ENCODE data around the gene PIAS4. TPM values are rescaled to one million over a fixed set of nuclear protein-coding genes. Genes with fewer than 3 reads are reported as not detected.

PIAS4 gene
- total and polyA plus RNA-seq, 10 of the 15 experiments (the other 5 are each of a cell fraction or from before 2014, with no cell fraction given) = 0.13 to 25.1 (median 11.3) TPM

DNA sequence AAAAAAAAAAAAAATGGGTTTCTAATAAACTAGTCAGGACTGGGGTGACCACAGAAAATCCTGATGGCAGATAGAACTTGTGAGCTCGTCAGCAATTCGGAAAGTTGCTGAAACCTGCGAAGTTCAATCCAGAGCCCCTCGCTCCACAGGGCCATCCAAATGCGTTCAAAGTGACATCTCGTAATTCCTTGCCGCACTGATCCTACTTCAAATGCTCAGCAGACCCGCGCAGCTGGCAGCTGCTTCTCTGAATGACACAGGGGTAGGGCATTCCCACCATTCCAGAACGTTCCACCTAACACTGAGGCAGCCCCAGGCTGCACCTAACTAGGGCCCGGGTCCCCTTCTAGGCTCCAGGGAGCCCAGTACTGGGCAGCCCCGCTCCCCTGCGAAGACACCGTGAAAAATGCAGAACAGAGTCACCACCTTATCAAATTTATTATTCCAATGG lies 31.9 kb upstream of the PIAS4 start:
- no TSS peak for BruUV-seq (replicated peaks)
- TF ChIP-seq TCF12 (IDR thresholded peaks at IDR 0.05; ENCODE audit: low read depth, low read length) = no peak
- TF ChIP-seq EED (IDR thresholded peaks at IDR 0.05; ENCODE audit: low read depth) = no peak
- TF ChIP-seq POU2F2 (IDR thresholded peaks at IDR 0.05; ENCODE audit: borderline replicate concordance, low read depth, low read length) = peak; percentile 13; the same call in 1 of the 3 replicates
- 0 out of 2 replicates have a peak, but pooled peaks have one; percentile 9 for TF ChIP-seq SMAD5 (IDR thresholded peaks at IDR 0.05; ENCODE audit: low read depth)
- peak; percentile 18; the same call in 1 of the 2 replicates for TF ChIP-seq ZBED1 (IDR thresholded peaks at IDR 0.05; ENCODE audit: borderline replicate concordance)
- TF ChIP-seq MTA3 (IDR thresholded peaks at IDR 0.05; ENCODE audit: borderline replicate concordance, low read length) = peak; percentile 40; the same call in 1 of the 2 replicates
- TF ChIP-seq, protein P1, sequence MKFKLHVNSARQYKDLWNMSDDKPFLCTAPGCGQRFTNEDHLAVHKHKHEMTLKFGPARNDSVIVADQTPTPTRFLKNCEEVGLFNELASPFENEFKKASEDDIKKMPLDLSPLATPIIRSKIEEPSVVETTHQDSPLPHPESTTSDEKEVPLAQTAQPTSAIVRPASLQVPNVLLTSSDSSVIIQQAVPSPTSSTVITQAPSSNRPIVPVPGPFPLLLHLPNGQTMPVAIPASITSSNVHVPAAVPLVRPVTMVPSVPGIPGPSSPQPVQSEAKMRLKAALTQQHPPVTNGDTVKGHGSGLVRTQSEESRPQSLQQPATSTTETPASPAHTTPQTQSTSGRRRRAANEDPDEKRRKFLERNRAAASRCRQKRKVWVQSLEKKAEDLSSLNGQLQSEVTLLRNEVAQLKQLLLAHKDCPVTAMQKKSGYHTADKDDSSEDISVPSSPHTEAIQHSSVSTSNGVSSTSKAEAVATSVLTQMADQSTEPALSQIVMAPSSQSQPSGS (IDR thresholded peaks at IDR 0.05; ENCODE audit: low read length) = peak; percentile 52; the same call in 1 of the 2 replicates
- TF ChIP-seq POLR2A (IDR thresholded peaks at IDR 0.05; ENCODE audit: low read depth, low read length) = peak; percentile 72
- 0 out of 2 replicates have a peak, but pooled peaks have one; percentile 33 for TF ChIP-seq POLR2AphosphoS2 (IDR thresholded peaks at IDR 0.05; ENCODE audit: low read depth, low read length)
- TF ChIP-seq BACH1 (IDR thresholded peaks at IDR 0.05; ENCODE audit: borderline replicate concordance) = 0 out of 2 replicates have a peak, but pooled peaks have one; percentile 45
- TF ChIP-seq POLR2AphosphoS5 (IDR thresholded peaks at IDR 0.05; ENCODE audit: low read length) = peak; percentile 88
- no peak for TF ChIP-seq SREBF2 (IDR thresholded peaks at IDR 0.05; ENCODE audit: low read length)

More for the DNA sequence above, 31.9 kb upstream of the PIAS4 start:
- H3K27me3 ChIP-seq (replicated peaks in 1 of 2; ENCODE audit: control insufficient read depth in 2 of 2, insufficient read depth in 2 of 2, low read length in 1 of 2) = no peaks in the 10 kb centered on the region
- peaks cover 33% of the 10 kb centered on the region for H3K79me2 ChIP-seq (ENCODE audit: control insufficient read depth, insufficient read depth, low read length)
- H3K27ac ChIP-seq (ENCODE audit: control insufficient read depth, insufficient read depth) = no peak overlapping the region
- peaks cover 7% of the 10 kb centered on the region for H3K4me1 ChIP-seq (ENCODE audit: control insufficient read depth, insufficient read depth, low read length)
- ChIA-PET POLR2A (interaction anchor here (0.6 kb wide), 1 partner anchor 19 kb away, joined by 3 read pairs; no protein-coding TSS in a partner anchor), RAD21 (ENCODE audit: unreplicated experiment) (no interaction called here), SMC1A (ENCODE audit: uncharacterized antibody, unreplicated experiment) (no interaction called here), CTCF (interaction anchor here (0.7 kb wide), 1 partner anchor 15 kb away, joined by 5 read pairs; no protein-coding TSS in a partner anchor)
- H4K20me1 ChIP-seq (ENCODE audit: control insufficient read depth, insufficient read depth) = peaks cover 25% of the 10 kb centered on the region
- no peaks in the 10 kb centered on the region for H3K9me3 ChIP-seq (replicated peaks; ENCODE audit: control insufficient read depth, insufficient read depth, low read length)
- no peak overlapping the region for H3K4me3 ChIP-seq
- WGBS (ENCODE audit: insufficient coverage, insufficient replicate concordance, low lambda C conversion rate, missing lambda C conversion rate) = 89% methylated on average over 14 of the region's 14 CpGs
- H3K36me3 ChIP-seq (ENCODE audit: control insufficient read depth in 2 of 2, insufficient read depth in 2 of 2, low read length in 1 of 2) = peaks cover 22 to 46% of the 10 kb centered on the region in 2 experiments
- ATAC-seq (no peak), FAIRE-seq (no peak), DNase-seq (ENCODE audit: low read depth, low spot score) (no peak)
- intact Hi-C loops (cut with micrococcal nuclease; ENCODE audit: unreplicated experiment) (no loop called here), in situ Hi-C loops (cut with MboI) (no loop called here)
- H3K9ac ChIP-seq (ENCODE audit: control insufficient read depth, insufficient read depth, low read length) = no peak overlapping the region
- no peak overlapping the region for H3K4me2 ChIP-seq (ENCODE audit: control insufficient read depth, insufficient read depth)
- no peak overlapping the region for H2AFZ ChIP-seq (ENCODE audit: control insufficient read depth, low read depth, low read length)
